ENCODE data around the gene GARIN5A.

GARIN5A gene

DNA sequence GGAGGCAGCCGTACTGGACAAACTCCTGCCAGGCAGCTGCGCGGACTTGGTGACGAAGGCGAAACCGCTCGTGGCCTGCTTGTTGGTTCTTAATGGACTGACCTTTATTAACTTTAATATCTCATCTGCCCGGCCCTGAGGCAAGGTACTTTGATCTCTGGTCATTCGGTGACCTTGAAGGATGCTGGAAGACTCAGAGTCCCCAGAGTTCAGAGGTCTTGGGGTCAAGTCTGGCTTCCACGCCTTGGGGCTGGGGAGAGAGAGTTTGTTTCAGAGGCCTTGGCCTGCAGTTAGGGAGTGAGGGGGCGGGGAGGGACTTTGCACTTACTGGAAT is 10.0 kb downstream of the GARIN5A start:
- Histone ChIP-seq H3K27me3 (ENCODE audit: control insufficient read depth, insufficient read depth, low read length) (no peaks in the 10 kb centered on the region), H3K4me3 (ENCODE audit: low read depth, low read length) (no peak overlapping the region), H3K9ac (ENCODE audit: low read depth, low read length) (no peak overlapping the region), H3K36me3 (ENCODE audit: control insufficient read depth, insufficient read depth, low read length) (peaks cover 2% of the 10 kb centered on the region), H3K9me3 (ENCODE audit: control insufficient read depth, insufficient read depth, low read length) (no peaks in the 10 kb centered on the region), H3K4me1 (ENCODE audit: control insufficient read depth, insufficient read depth, low read length) (no peaks in the 10 kb centered on the region)

DNA sequence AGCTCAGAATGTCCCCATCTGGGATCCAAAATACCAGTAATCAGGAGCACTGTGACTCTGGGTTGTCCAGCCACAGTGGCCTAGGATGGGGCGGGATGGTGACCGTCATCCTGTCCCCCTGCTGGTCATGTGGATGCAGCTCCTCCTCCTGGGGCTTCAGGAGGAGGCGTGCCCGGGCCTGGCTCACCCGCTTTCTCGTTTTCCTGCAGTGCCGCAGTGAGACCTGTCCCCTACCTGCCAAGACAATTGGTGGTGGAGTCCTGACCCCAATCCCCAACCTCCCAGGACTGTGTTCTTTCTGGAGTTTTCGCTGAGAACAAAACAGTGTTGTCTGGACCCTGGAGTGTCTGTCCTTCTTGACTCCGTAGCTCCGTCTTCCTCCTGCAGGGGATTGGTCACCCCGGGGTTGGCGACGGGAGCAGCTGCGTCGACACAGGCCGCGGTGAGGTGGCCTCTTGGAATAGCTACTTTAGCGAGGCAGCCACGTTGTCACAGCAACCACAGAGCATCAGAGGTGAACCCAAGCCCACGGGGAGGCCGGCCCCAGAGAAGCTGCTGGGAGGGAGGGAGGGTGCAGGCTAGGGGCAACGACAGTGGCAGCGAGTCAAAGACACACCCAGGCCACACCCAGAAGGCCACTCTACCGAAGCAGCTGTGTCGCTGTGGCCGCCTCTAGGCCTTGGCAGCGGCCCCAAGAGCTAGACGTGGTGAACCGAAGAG is 10.5 kb downstream of the GARIN5A start:
- H3K9ac ChIP-seq (ENCODE audit: low read depth, low read length), result no peak overlapping the region
- no peaks in the 10 kb centered on the region for H3K9me3 ChIP-seq (ENCODE audit: control insufficient read depth, insufficient read depth, low read length)
- H3K27me3 ChIP-seq (ENCODE audit: control insufficient read depth, insufficient read depth, low read length), result no peaks in the 10 kb centered on the region
- no peaks in the 10 kb centered on the region for H3K4me1 ChIP-seq (ENCODE audit: control insufficient read depth, insufficient read depth, low read length)
- H3K36me3 ChIP-seq (ENCODE audit: control insufficient read depth, insufficient read depth, low read length), result peaks cover 2% of the 10 kb centered on the region
- no peak overlapping the region for H3K4me3 ChIP-seq (ENCODE audit: low read depth, low read length)

DNA sequence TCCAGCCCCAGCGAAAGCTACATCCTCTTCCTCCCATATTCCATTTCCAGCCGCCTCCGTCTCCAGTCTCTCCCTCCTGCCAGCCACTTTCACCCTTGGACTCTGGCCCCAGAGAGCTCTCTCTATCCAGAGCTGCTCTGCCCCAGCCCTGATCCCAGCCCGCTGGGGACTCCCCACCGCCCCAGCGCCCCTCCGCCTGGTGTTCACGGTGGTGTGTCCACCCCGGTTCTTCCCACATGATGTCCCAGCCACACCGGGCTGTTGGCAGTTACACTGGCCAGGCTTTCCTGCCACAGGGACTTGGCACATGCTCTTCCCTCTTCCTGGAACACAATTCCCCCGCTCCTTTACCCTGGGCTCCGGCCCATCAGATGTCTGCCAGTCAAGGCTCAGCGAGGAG is 11.6 kb downstream of the GARIN5A start:
- no peaks in the 10 kb centered on the region for H3K9me3 ChIP-seq (ENCODE audit: control insufficient read depth, insufficient read depth, low read length)
- H3K4me1 ChIP-seq (ENCODE audit: control insufficient read depth, insufficient read depth, low read length), result no peaks in the 10 kb centered on the region
- no peak overlapping the region for H3K9ac ChIP-seq (ENCODE audit: low read depth, low read length)
- no peak overlapping the region for H3K4me3 ChIP-seq (ENCODE audit: low read depth, low read length)
- peaks cover 2% of the 10 kb centered on the region for H3K36me3 ChIP-seq (ENCODE audit: control insufficient read depth, insufficient read depth, low read length)
- no peaks in the 10 kb centered on the region for H3K27me3 ChIP-seq (ENCODE audit: control insufficient read depth, insufficient read depth, low read length)

DNA sequence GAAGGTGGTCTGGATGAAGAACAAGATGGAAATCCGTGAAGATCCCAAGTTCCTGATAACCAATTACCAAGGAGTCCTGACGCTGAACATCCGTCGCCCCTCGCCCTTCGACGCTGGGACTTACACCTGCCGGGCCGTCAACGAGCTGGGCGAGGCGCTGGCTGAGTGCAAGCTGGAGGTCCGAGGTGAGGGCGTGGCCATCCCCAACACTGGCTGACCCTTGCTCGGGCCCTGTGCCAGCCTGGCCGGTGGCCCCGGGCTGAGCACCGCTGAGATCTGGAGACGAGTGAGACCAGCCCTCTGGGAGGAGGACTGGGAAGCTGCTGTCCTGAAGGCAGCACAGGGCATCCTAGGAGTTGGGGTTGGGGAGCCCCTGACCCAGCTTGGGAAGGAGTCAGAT is 12.3 kb downstream of the GARIN5A start:
- Histone ChIP-seq H3K4me1 (ENCODE audit: control insufficient read depth, insufficient read depth, low read length) (no peaks in the 10 kb centered on the region), H3K9me3 (ENCODE audit: control insufficient read depth, insufficient read depth, low read length) (no peaks in the 10 kb centered on the region), H3K9ac (ENCODE audit: low read depth, low read length) (no peak overlapping the region), H3K27me3 (ENCODE audit: control insufficient read depth, insufficient read depth, low read length) (no peaks in the 10 kb centered on the region), H3K36me3 (ENCODE audit: control insufficient read depth, insufficient read depth, low read length) (peaks cover 2% of the 10 kb centered on the region), H3K4me3 (ENCODE audit: low read depth, low read length) (no peak overlapping the region)

DNA sequence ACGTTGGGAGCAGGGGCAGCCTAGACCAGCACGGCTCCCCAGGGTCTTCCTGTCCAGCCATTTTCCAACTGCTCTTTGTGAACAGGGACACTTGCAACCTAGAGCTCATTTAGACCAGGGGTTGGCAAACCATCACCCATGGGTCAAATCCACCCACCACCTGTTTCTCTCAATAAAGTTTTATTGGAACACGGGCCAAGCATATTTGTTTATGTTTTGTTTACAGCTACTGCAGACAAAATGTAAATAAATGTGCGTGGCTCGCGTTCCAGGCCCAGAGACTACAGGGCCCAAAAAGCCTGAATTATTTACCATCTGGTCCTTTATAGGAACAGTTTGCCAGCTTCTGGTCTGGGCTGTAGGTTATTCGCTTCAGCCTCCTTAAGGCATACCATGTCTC is 13.7 kb downstream of the GARIN5A start:
- no peaks in the 10 kb centered on the region for H3K4me1 ChIP-seq (ENCODE audit: control insufficient read depth, insufficient read depth, low read length)
- H3K9ac ChIP-seq (ENCODE audit: low read depth, low read length), result no peak overlapping the region
- peaks cover 5% of the 10 kb centered on the region for H3K27me3 ChIP-seq (ENCODE audit: control insufficient read depth, insufficient read depth, low read length)
- H3K4me3 ChIP-seq (ENCODE audit: low read depth, low read length), result no peak overlapping the region
- H3K9me3 ChIP-seq (ENCODE audit: control insufficient read depth, insufficient read depth, low read length), result no peaks in the 10 kb centered on the region
- peaks cover 2% of the 10 kb centered on the region for H3K36me3 ChIP-seq (ENCODE audit: control insufficient read depth, insufficient read depth, low read length)

DNA sequence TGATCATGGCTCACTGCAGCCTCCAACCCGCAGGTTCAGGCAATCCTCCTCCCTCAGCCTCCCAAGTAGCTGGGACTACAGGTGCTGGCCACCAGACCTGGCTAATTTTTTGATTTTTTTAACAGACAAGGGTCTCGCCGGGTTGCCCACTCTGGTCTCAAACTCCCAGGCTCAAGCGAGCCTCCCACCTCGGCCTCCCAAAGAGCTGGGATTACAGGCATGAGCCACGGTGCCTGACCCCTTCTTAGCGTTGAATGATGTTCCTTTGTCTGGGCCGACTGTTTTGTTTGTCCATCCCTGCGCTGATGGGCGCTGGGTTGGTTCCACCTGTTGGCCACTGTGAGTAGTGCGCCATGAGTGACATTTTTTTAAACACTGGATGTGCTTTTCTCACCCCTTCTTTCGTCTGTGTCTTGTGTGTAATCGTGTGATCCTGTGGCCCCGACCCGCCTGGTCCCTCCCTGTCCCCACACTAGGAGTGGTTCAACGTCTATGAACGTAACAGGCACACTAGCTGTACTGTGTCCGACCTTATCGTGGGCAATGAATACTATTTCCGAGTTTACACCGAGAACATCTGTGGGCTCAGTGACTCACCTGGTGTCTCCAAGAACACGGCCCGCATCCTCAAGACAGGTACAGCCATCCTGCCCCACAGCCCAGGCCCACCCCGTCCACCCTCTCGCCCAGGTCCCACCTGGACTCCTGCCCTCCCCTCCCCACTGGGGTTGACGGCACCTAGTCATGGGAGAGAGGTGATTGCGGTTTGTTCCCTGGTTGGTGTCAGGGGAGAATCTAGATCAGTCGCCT is 15.4 kb downstream of the GARIN5A start:
- H3K4me1 ChIP-seq (ENCODE audit: control insufficient read depth, insufficient read depth, low read length), result no peaks in the 10 kb centered on the region
- H3K9me3 ChIP-seq (ENCODE audit: control insufficient read depth, insufficient read depth, low read length), result no peaks in the 10 kb centered on the region
- H3K27me3 ChIP-seq (ENCODE audit: control insufficient read depth, insufficient read depth, low read length), result peaks cover 13% of the 10 kb centered on the region
- no peak overlapping the region for H3K4me3 ChIP-seq (ENCODE audit: low read depth, low read length)
- H3K36me3 ChIP-seq (ENCODE audit: control insufficient read depth, insufficient read depth, low read length), result peaks cover 2% of the 10 kb centered on the region
- no peak overlapping the region for H3K9ac ChIP-seq (ENCODE audit: low read depth, low read length)

DNA sequence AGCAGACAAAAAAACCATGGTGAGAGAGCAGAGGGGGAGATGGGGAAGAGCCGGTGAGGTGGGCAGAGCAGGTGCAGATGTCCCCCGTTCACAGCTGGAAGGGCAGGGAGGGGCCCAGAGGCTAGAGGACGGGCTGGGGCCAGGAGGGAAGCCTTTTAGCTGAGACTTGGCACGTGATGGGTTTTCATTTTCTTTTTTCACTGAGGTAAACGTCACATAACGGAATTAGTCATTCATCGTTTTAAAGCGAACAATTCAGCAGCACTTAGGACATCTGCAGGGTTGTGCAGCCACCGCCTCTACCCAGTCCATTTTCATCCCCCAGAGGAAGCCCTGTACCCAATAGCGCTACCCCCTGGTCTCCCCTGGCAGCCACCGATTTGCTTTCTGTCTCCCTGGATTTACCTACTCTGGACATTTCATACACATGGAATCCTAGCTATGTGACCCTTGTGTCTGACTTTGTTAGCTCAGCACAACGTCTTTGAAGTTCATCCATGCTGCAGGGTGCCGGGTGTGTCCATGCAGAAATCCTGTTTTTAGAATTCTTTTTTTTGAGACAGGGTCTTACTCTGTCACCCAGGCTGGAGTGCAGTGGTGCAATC is 16.4 kb downstream of the GARIN5A start:
- no peak overlapping the region for H3K4me3 ChIP-seq (ENCODE audit: low read depth, low read length)
- H3K9ac ChIP-seq (ENCODE audit: low read depth, low read length), result no peak overlapping the region
- no peaks in the 10 kb centered on the region for H3K4me1 ChIP-seq (ENCODE audit: control insufficient read depth, insufficient read depth, low read length)
- peaks cover 13% of the 10 kb centered on the region for H3K27me3 ChIP-seq (ENCODE audit: control insufficient read depth, insufficient read depth, low read length)
- H3K36me3 ChIP-seq (ENCODE audit: control insufficient read depth, insufficient read depth, low read length), result peaks cover 2% of the 10 kb centered on the region
- H3K9me3 ChIP-seq (ENCODE audit: control insufficient read depth, insufficient read depth, low read length), result no peaks in the 10 kb centered on the region

DNA sequence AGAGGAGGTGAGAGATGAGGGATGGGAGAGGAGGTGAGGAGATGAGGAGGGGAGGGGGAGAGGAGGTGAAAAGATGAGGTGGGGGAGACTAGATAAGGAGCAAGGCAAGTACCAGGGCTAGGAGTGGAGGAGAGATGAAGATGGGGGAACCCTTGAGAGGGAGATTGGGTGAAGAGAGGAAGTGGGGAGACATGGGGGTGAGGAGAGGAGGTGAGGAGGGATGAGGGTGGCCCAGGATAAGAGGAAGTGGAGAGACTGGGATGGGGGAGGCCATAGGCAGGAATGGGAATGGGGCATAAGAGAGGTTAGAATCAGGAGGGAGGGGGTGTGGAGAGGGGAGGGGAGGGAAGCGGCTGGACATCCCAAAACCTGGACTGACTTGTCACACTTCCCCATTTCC is 17.0 kb downstream of the GARIN5A start:
- Histone ChIP-seq H3K4me1 (ENCODE audit: control insufficient read depth, insufficient read depth, low read length) (no peaks in the 10 kb centered on the region), H3K9me3 (ENCODE audit: control insufficient read depth, insufficient read depth, low read length) (no peaks in the 10 kb centered on the region), H3K9ac (ENCODE audit: low read depth, low read length) (no peak overlapping the region), H3K36me3 (ENCODE audit: control insufficient read depth, insufficient read depth, low read length) (peaks cover 2% of the 10 kb centered on the region), H3K27me3 (ENCODE audit: control insufficient read depth, insufficient read depth, low read length) (peaks cover 13% of the 10 kb centered on the region), H3K4me3 (ENCODE audit: low read depth, low read length) (no peak overlapping the region)

DNA sequence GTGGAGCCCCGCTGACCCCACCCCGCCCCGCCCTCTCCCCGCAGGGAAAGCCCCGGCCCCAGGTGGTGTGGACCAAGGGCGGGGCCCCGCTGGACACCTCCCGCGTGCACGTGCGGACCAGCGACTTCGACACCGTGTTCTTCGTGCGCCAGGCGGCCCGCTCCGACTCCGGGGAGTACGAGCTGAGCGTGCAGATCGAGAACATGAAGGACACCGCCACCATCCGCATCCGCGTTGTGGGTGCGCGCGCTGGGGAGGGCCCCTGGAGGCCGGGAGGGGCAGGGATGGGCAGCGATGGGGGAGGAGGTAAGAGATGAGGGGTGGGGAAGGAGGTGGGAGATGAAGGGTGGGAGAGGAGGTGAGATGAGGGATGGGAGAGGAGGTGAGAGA is 17.6 kb downstream of the GARIN5A start:
- H3K9me3 ChIP-seq (ENCODE audit: control insufficient read depth, insufficient read depth, low read length), result no peaks in the 10 kb centered on the region
- no peak overlapping the region for H3K9ac ChIP-seq (ENCODE audit: low read depth, low read length)
- peaks cover 13% of the 10 kb centered on the region for H3K27me3 ChIP-seq (ENCODE audit: control insufficient read depth, insufficient read depth, low read length)
- no peak overlapping the region for H3K4me3 ChIP-seq (ENCODE audit: low read depth, low read length)
- no peaks in the 10 kb centered on the region for H3K4me1 ChIP-seq (ENCODE audit: control insufficient read depth, insufficient read depth, low read length)
- peaks cover 2% of the 10 kb centered on the region for H3K36me3 ChIP-seq (ENCODE audit: control insufficient read depth, insufficient read depth, low read length)

DNA sequence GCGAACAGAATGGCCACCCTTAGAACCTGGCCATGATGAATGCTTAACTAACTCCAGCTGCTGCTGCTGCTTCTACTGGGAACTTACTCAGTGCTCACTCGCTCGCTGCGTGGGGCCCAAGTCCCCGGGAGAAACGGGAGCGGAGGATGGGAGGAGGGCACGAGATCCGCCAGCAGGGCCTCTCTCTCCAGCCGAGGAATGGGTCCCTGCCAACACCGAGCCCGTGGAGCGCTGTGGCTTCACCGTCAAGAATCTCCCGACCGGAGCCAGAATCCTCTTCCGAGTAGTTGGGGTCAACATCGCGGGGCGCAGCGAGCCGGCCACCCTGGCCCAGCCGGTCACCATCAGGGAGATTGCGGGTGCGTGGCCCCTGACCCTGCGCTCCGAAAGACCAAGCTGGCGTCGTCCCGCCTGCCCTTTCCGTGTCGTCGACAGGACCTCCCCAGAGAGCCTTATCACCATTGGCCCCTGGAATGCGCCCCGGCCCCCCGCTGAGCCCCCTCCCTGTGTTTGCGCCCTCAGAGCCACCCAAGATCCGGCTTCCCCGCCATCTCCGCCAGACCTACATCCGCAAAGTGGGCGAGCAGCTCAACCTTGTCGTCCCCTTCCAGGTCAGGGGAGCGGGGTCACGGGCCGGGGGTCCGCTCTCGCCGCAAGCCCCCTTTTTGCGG is 18.1 kb downstream of the GARIN5A start:
- Histone ChIP-seq H3K27me3 (ENCODE audit: control insufficient read depth, insufficient read depth, low read length) (peaks cover 13% of the 10 kb centered on the region), H3K4me3 (ENCODE audit: low read depth, low read length) (peak overlapping the region; percentile 26), H3K9ac (ENCODE audit: low read depth, low read length) (no peak overlapping the region), H3K9me3 (ENCODE audit: control insufficient read depth, insufficient read depth, low read length) (no peaks in the 10 kb centered on the region), H3K4me1 (ENCODE audit: control insufficient read depth, insufficient read depth, low read length) (no peaks in the 10 kb centered on the region), H3K36me3 (ENCODE audit: control insufficient read depth, insufficient read depth, low read length) (peaks cover 2% of the 10 kb centered on the region)

DNA sequence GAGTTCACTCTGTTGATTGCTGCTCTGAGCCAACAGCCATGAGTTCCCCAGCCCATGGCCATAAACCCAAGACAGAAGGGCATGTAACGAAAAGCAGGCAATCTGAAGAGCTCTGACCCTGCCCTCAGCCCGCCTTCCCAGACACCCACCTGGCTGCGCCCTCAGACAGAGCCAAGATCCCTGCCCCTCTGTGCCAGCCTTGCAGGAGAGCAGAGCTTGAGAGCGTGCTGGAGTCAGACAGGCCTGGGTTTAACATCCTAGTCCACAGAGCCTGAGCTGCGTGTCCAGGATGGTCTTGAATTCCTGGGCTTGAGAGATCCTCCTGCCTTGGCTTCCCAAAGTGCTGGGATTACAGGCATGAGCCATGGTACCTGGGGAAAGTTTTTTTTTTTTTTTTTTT is 19.3 kb downstream of the GARIN5A start:
- Histone ChIP-seq H3K27me3 (ENCODE audit: control insufficient read depth, insufficient read depth, low read length) (peaks cover 13% of the 10 kb centered on the region), H3K9ac (ENCODE audit: low read depth, low read length) (no peak overlapping the region), H3K36me3 (ENCODE audit: control insufficient read depth, insufficient read depth, low read length) (peaks cover 2% of the 10 kb centered on the region), H3K4me1 (ENCODE audit: control insufficient read depth, insufficient read depth, low read length) (no peaks in the 10 kb centered on the region), H3K9me3 (ENCODE audit: control insufficient read depth, insufficient read depth, low read length) (no peaks in the 10 kb centered on the region), H3K4me3 (ENCODE audit: low read depth, low read length) (no peak overlapping the region)
